Kidney (tissue), 14 donors: ENCODE measurements around the gene BTBD9. TPM values are rescaled to one million over a fixed set of nuclear protein-coding genes. Genes with fewer than 3 reads are reported as not detected.

Experiments used
- DNase-seq, 5 donors: peaks; one replicate each; pipeline ENCODE4 v3.0.0-alpha.2; 2013 to 2020
- FAIRE-seq: peaks from 2 replicates; lab custom pipeline; 2012; peaks lifted over from hg19 to GRCh38; lab: Jason Lieb, UNC
- H3K27ac ChIP-seq, 2 donors: one replicate each; pipeline ENCODE4 v1.7.0; 2013; ENCODE audit warnings: low read depth in 2 of 2, low read length in 2 of 2, inconsistent platforms in 1 of 2
- H3K27me3 ChIP-seq: one replicate; pipeline ENCODE4 v1.7.1; 2013; ENCODE audit warnings: low read length, inconsistent platforms; ENCODE audit not compliant: control insufficient read depth, insufficient read depth
- H3K36me3 ChIP-seq, 3 donors: one replicate each; pipeline versions ENCODE4 v1.7.0 to v1.7.1; 2013; ENCODE audit warnings: low read length in 3 of 3, control low read depth in 1 of 3, inconsistent platforms in 1 of 3; ENCODE audit not compliant: insufficient read depth in 3 of 3, control insufficient read depth in 2 of 3
- H3K4me1 ChIP-seq, 3 donors: one replicate each; pipeline versions ENCODE4 v1.7.0 to v1.7.1; 2013; ENCODE audit warnings: low read length in 3 of 3, inconsistent platforms in 1 of 3, low read depth in 1 of 3; ENCODE audit not compliant: control insufficient read depth in 2 of 3, insufficient read depth in 2 of 3
- H3K4me3 ChIP-seq, 3 donors: one replicate each; pipeline versions ENCODE4 v1.7.0 to v1.8.1; 2013; ENCODE audit warnings: low read length in 3 of 3, control low read depth in 1 of 3, inconsistent platforms in 1 of 3
- H3K9ac ChIP-seq, 3 donors: one replicate each; pipeline versions ENCODE4 v1.7.0 to v1.7.1; 2013; ENCODE audit warnings: low read length in 3 of 3, control low read depth in 1 of 3, inconsistent platforms in 1 of 3
- H3K9me3 ChIP-seq, 3 donors: one replicate each; pipeline versions ENCODE4 v1.7.0 to v1.7.1; 2013; ENCODE audit warnings: low read length in 3 of 3, control low read depth in 1 of 3, inconsistent platforms in 1 of 3; ENCODE audit not compliant: control insufficient read depth in 2 of 3, insufficient read depth in 1 of 3
- CTCF ChIP-seq: IDR thresholded peaks from 3 replicates; pipeline ENCODE4 v1.5.1; 2012; ENCODE audit warnings: mild to moderate bottlenecking, moderate library complexity, borderline replicate concordance; ENCODE audit not compliant: insufficient read depth; ENCODE audit errors: extremely low read depth
- intact Hi-C: fragments of 100-400 bp; cut with DNase I; formaldehyde crosslinking; loops from one replicate; pipeline ENCODE4 v1.11.1; 2022
- polyA plus RNA-seq: library from polyadenylated mRNA; stranded (reverse); fragments of 350-450 nt; fragmentation: Illumina TruSeq; extraction: RNeasy Lipid Tissue Mini Kit (QIAGEN cat#74804); gene quantifications from one replicate; pipeline ENCODE4 v1.2.3, GENCODE V29; 2014; ENCODE audit warnings: low read depth, low replicate concordance; ENCODE audit not compliant: insufficient read depth
- total RNA-seq: library from RNA; stranded (reverse); fragmentation: NEBNext Ultra II Directional; extraction: Animal tissue kit (Norgen Biotek cat#: 25700); gene quantifications from one replicate; pipeline ENCODE4 v1.2.1, GENCODE V29; 2021
- donor health status: control.
- donor health status: control.
- donor health status: control.
- donor health status: control.
- donor health status: control.
- donor health status: DM: yes; HTN: yes; CAD: no.
- donor health status: Normal renal cell carcinoma (clear cell type).

BTBD9 gene
- total and polyA plus RNA-seq, 2 donors from 2014 or later, result 4.2 to 29.9 TPM

- no peaks in the 10 kb centered on the region for H3K27me3 ChIP-seq
- no peak overlapping the region for H3K4me3 ChIP-seq
- H3K9me3 ChIP-seq, result no peaks in the 10 kb centered on the region
- no peak overlapping the region for H3K27ac ChIP-seq
- peak in 2 of 5 donors; percentile 44 to 57 for DNase-seq
- no peak for TF ChIP-seq CTCF
- FAIRE-seq, result no peak
- intact Hi-C loops, result no loop called here
- peaks cover 0 to 28% (median 0%) of the 10 kb centered on the region in 3 donors for H3K4me1 ChIP-seq
- H3K36me3 ChIP-seq, result no peaks in the 10 kb centered on the region
- H3K9ac ChIP-seq, result no peak overlapping the region
Measured at GRCh38 chr6:38517005-38517404, 122.7 kb downstream of the BTBD9 start.

GRCh38 chr6:38514399-38514798 is 125.3 kb downstream of the BTBD9 start:
- TF ChIP-seq CTCF, result no peak
- FAIRE-seq (no peak), DNase-seq (no peak)
- Histone ChIP-seq H3K27me3 (no peaks in the 10 kb centered on the region), H3K4me1 (peaks cover 0 to 36% (median 0%) of the 10 kb centered on the region in 3 donors), H3K9me3 (no peaks in the 10 kb centered on the region), H3K9ac (no peak overlapping the region), H3K4me3 (no peak overlapping the region), H3K27ac (no peak overlapping the region), H3K36me3 (no peaks in the 10 kb centered on the region)
- intact Hi-C loops, result no loop called here

GRCh38 chr6:38512211-38512610 is 127.5 kb downstream of the BTBD9 start:
- DNase-seq (no peak), FAIRE-seq (no peak)
- H3K4me3 ChIP-seq, result no peak overlapping the region
- no peaks in the 10 kb centered on the region for H3K27me3 ChIP-seq
- no peak overlapping the region for H3K9ac ChIP-seq
- peaks cover 2 to 45% (median 3%) of the 10 kb centered on the region in 3 donors for H3K4me1 ChIP-seq
- H3K36me3 ChIP-seq, result no peaks in the 10 kb centered on the region
- no peak overlapping the region for H3K27ac ChIP-seq
- no peaks in the 10 kb centered on the region for H3K9me3 ChIP-seq
- intact Hi-C loops, result no loop called here
- TF ChIP-seq CTCF, result no peak

GRCh38 chr6:38510205-38510604 is 129.5 kb downstream of the BTBD9 start:
- Histone ChIP-seq H3K9me3 (no peaks in the 10 kb centered on the region), H3K4me1 (peaks cover 2 to 35% (median 3%) of the 10 kb centered on the region in 3 donors), H3K27ac (no peak overlapping the region), H3K36me3 (no peaks in the 10 kb centered on the region), H3K4me3 (no peak overlapping the region), H3K27me3 (no peaks in the 10 kb centered on the region), H3K9ac (no peak overlapping the region)
- no peak for TF ChIP-seq CTCF
- FAIRE-seq, result no peak
- no peak for DNase-seq
- intact Hi-C loops, result no loop called here
